HG03442 (cell line): ENCODE measurements around the gene CDK5.
"Not testable (repeated sequence)": the region's sequence is repeated elsewhere in the genome, so short reads cannot be mapped to it uniquely, and the experiment has no call there.

Source experiments
- ATAC-seq: cut with Tn5 transposase; IDR thresholded peaks from one replicate; pipeline ENCODE4 v1.9.1; 2021; ENCODE audit warnings: mild to moderate bottlenecking, moderate library complexity; ENCODE audit not compliant: unreplicated experiment

CDK5 gene

DNA sequence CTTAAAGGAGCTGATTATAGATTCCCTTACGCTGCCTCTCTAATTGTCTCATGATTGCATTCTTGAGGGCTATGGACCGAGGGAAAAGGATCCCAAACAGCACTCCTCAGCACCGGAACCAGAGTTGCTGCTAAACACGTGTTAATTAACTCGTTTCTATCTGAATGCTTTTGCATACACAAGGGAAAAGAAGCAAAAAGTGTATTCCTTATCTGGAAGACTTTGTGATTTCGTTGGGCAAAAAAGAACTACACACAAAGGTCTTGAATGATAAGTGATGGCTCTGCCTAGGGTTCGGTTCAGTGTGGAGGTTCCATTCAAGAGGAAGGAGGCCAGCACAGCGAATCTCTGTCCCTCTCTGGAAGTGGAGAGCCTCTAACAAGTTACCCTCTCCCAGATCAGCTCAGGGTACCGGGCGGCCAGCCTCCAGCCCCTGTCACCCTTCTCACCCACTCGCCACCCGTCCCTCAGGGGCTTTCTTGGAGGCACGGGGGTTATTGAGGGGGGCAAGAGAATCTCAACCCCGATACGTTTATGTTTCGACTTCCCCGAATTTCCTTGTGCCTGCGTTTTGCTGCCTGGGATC, 1.2 kb upstream of the CDK5 start:
- ATAC-seq = no peak

DNA sequence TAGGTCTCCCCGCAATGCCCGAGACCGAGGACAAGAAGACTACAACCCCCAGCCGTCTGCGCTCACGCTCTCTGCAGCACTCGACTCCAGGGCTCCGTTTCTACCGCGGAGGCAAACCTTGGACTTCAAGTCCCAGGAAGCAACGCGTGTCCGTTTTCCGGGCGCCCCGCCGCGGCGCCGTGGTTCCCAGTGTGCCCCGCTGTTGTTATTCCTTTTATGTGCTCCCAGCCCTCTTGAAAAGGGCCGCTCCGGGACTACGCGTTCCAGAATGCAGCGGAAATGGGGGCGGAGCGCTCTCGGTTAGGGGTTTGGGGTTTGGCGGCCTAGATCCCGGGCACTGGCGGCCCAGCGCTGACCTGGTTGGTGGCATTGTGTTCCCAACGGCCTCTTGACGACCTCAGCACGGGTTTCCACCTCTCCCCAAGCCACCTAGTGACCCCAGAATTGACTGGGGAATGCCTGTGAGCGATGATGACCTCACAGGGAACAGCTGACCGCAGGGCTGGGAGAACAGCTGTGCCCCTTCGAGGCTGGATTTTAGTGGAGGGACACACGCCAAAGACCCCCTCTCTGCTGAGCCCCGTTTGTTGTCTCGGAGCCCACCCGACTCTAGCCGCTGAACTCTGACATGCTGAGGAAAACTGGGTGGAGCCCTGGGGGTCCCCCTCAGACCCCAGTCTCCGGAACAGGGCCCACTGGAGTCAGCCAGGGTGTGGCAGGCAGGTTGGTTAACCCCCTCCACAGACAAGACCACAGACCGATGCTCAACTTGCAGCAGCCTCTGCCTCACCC, 488 bp upstream of the CDK5 start:
- peak; percentile 88 for ATAC-seq

DNA sequence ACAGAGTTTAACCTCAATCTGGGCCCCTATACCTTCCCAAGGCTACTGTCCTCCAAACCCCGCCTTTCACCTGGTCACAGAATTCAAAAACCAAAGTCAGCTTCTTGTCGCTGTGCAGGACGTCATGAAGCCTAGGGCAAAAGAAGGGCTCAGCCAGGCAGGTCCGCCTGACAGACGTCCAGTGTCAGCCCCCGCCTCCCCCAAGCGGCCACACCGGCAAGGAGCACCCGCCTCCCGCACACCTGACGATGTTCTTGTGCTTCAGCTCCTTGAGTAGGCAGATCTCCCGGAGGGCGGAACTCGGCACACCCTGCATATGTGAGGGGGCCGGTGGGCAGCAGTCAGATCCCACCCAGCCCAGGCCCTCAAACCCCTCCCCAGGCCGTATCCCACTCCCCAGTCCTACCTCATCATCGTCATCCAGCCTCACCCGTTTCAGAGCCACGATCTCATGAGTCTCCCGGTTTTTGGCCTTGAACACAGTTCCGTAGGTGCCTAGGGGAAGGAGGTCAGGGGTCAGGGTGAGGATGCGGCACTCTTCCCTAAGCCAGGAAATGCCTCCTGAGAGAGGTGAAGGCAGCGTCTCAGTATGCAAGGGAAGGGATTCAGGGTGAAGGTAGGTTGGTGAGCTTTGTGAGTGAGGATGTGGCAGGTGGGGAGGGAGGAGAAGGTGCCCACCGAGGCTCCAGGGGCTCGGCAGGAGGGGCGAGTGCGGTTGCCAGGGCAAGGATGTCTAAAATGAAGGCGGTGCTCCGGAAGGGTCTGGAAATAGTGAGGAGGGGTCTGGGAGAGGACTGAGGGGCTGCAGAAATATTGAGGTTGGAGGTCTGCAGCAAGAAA, 811 bp downstream of the CDK5 start:
- no peak for ATAC-seq

DNA sequence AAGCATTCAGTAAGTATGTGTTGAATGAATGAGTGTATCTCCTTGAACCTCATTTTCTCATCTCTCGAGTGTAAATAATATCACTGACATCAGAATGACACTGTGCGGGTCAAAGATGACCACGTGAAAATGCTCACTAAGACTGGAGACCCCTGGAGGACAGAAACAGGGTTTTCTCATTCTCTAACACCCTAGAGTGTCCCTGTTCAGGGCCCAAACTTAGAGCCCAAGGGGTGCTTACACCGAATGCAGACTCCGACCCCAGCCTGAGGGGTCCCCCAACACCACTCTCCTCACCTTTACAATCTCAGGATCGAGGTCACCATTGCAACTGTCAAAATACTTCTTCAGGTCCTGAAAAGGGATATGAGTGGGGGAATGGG, 1.4 kb downstream of the CDK5 start:
- ATAC-seq = no peak

DNA sequence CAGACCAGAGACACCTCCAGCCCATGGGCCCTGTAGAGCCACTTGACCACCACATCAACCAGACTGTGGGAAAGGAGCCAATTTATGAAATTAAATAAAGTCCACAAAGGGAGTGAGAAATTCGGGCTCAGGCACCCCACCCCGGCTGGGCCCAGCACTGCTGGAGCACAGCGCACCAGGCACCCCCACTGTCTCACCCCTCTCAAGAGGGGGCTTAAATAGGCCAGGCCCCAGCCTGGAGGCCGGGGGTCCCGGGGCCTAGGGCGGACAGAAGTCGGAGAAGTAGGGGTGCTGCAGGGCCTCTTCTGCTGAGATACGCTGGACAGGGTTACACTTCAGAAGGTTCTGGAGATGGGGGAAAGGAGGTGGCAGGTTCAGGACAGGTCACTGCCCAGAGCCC, 3.9 kb downstream of the CDK5 start:
- ATAC-seq = no peak

DNA sequence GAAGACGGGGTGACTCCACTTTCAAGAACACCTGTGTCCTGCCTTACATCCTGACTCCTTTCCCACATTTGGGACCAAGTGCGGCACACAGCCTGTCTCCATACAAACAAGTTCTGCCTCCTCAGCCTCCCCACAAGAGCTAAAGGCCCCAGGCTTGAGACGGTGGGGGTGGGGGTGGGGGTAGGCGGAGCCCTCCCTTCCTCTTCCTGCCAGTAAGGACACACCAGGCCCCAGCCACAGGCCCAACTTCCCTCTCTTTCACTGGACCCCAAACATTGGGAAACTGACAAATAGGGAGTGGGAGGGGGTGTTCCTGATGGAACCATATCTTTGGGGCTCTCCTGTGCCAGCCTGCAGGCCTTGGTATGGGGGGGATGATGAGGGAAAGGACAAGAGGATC, 4.6 kb downstream of the CDK5 start:
- ATAC-seq = no peak

DNA sequence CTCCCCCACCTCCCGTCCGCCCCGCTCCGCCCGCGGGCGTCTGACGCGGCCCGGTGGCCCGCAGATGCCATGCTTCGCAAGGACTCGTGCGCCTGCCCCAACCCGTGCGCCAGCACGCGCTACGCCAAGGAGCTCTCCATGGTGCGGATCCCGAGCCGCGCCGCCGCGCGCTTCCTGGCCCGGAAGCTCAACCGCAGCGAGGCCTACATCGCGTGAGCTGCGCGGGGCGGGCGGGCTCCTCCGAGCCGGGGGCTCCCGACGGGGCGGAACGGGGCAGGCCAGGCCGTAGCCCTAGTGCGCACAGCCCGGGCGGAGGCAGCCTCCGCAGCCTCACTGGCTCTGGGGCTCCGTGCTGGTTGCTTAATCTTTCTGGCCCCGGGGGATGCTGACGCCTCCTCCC, 6.6 kb downstream of the CDK5 start:
- ATAC-seq = no peak

DNA sequence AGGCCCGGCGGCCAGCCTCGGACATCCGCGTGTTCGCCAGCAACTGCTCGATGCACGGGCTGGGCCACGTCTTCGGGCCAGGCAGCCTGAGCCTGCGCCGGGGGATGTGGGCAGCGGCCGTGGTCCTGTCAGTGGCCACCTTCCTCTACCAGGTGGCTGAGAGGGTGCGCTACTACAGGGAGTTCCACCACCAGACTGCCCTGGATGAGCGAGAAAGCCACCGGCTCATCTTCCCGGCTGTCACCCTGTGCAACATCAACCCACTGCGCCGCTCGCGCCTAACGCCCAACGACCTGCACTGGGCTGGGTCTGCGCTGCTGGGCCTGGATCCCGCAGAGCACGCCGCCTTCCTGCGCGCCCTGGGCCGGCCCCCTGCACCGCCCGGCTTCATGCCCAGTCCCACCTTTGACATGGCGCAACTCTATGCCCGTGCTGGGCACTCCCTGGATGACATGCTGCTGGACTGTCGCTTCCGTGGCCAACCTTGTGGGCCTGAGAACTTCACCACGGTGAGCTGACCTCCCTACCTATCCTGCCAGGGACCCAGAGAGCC, 8.7 kb downstream of the CDK5 start:
- no peak for ATAC-seq

DNA sequence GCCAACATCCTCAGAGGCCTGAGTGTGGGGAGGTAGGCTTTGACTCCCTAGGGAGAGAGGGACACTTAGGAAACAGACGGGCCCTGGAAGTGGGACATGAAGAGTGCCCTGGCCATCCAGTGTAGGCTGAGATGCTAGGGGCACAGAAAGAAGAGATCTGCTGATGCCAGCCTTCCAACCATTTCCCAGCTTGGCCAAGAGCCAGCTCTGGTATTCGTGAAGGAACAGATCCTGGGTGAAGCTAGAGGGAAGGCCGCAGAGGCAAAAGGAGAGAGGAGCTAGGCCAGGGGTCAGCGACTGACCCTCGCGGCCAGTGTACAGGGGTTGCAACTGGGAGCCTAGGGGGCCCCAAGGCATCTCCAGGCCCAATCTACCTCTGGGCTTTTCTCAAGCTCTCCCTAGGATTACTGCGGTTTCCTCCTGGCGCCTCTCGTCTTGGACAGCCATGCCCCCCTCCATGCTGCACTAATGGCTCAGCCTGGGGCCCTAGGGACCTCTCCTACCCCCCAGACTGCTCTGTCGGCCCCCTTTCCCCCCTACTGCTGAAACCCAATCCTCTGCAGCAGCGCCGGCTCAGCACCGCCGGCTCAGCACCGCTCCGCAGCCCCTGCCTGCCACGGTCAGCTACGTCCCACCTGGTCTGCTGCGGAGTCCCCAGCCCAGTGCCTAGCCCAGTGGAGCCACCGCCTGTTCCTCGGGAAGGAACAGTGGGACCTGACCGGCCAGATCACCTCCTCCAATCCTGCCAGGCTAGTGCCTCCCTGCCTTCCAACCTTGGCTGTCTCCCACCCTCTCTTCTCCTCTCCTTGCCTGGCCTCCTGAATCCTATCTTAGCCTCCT, 9.5 kb downstream of the CDK5 start, which contains the start of gene ASIC3:
TSS of gene ASIC3 (plus strand) at position 556 of the 840 bp plus-strand sequence. CDS start 355 bp downstream, outside the sequence.
- ATAC-seq = no peak

DNA sequence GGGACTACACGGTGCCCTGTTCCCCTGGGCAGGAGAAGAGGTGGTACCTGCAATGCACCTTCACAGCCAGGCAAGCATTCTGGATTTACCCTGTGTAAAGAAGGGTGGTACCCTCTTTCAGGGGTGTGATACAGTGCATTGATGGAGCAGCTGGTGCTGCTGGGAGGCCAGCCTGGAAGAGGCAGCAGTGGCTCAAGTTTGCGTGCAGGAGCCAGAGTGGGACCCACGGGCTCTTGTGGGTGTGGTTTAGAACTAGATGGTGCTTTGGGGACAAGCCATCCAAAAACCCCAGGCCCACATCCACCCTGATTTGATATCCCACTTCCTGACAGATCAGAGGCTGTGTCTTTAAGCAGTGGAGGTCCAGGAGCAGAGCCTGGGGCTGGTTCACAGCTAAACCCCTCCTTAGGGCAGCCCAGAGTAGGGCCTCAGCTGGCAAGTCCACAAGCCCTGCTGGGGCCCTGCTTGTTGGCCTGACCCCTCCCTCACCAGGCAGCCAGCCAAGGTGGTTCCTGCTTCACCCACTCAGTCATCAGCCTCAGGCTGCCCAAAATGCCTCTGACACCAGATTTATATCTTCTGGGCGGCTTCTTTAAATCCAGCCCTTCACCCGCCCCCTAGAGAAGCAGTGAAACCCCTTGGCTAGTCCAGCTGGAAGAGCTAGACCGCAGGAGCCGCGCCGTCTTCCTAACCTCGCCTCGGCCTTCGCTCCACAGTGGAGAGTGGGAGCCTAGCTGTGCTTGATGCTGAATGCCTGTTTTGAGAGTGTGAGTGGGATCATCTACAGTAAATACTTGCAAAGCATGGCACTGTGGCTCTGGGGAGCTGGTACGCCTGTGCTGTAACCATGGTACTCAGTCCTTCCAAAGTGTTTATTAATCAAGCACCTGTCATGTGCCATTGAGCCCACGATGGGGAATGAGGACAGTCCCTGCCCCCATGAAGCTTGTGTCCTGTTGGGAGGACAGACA, 10.8 kb downstream of the CDK5 start:
- ATAC-seq = no peak

DNA sequence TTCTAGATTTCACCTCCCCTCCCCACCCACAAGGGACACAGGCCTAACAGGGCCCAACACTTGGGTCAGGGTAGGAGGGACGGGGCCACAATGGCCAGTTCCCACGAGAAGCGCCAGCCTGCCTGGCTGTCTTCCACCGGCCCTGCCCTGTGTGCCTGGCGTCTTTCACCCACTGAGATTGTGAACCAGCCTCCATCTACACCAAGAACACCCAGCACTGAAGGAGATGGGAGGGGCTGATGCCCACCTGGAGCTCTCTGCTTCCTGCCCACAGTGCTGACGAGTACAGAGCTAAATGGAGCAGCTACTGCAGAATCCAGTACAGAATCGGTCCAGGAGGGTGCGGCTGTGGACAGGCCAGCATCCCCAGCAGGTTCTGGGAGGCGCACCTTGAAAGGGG, 11.7 kb downstream of the CDK5 start:
- ATAC-seq = no peak

DNA sequence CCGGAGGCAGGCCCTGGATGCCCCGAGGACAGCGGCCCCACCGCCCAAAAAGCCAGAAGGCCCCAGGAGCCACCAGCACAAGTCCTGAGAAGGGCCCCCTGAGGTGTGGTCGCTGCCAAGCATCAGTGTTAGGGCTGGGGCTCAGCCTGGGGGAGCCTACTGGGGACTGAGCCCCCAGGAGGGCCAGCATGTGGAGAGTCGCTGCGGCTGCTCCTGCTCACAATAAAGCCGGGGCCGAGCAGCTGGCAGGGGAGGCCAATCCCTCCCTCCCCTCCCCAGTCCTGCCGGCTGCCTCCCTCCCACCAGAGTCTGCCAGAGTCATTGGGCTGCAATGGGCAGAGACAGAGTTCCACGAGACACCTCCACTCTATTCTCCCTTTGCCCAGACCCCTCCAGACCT, 12.4 kb downstream of the CDK5 start:
- no peak for ATAC-seq

DNA sequence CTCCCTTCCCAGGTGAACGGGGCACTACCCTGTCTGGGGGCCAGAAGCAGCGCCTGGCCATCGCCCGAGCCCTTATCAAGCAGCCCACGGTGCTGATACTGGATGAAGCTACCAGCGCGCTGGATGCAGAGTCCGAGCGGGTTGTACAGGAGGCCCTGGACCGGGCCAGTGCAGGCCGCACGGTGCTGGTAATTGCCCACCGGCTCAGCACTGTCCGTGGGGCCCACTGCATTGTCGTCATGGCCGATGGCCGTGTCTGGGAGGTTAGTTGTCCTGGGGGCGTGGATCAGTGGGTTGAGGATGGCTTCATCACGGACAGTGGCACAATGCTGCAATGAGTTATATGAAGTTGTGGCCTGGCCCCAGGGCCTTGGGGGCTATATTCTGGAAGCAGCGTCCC, 13.7 kb downstream of the CDK5 start:
- ATAC-seq = no peak

DNA sequence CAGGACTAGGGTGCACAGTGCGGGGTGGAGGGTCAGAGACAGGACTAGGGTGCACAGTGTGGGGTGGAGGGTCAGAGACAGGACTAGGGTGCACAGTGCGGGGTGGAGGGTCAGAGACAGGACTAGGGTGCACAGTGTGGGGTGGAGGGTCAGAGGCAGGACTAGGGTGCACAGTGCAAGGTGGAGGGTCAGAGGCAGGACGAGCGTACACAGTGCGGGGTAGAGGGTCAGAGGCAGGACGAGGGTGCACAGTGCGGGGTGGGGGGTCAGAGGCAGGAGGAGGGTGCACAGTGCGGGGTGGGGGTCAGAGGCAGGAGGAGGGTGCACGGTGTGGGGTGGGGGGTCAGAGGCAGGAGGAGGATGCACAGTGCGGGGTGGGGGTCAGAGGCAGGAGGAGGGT, 14.2 kb downstream of the CDK5 start:
- ATAC-seq = not testable (repeated sequence)

DNA sequence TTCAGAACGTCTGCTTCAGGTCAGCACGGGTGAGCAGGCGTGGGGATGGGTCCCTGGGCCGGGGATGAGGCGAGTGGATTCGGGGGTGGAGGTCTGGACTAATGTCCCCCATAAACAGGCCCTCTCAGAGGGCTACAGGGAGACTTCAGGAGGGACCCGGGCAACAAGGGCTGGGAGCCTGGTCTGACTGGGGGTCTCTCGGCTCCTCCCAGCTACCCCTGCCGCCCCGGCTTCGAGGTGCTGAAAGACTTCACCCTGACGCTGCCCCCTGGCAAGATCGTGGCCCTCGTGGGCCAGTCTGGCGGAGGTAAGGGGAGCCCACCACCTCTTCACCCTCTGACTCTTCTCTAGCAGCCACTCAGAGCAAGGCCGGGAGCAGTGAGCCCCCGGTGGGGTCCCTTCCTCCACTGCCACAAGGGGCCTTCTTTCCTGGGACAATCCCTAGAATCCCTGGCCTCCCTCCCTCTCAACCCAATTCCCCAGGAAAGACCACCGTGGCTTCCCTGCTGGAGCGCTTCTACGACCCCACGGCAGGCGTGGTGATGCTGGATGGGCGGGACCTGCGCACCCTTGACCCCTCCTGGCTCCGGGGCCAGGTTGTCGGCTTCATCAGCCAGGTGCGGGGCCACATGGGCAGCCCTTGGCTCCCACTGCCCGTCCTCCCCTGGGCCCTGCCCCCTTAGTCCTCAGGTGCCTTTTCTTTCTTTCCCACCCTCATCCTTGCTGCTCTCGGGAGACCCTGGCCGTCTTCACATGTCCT, 16.9 kb downstream of the CDK5 start:
- ATAC-seq = no peak

DNA sequence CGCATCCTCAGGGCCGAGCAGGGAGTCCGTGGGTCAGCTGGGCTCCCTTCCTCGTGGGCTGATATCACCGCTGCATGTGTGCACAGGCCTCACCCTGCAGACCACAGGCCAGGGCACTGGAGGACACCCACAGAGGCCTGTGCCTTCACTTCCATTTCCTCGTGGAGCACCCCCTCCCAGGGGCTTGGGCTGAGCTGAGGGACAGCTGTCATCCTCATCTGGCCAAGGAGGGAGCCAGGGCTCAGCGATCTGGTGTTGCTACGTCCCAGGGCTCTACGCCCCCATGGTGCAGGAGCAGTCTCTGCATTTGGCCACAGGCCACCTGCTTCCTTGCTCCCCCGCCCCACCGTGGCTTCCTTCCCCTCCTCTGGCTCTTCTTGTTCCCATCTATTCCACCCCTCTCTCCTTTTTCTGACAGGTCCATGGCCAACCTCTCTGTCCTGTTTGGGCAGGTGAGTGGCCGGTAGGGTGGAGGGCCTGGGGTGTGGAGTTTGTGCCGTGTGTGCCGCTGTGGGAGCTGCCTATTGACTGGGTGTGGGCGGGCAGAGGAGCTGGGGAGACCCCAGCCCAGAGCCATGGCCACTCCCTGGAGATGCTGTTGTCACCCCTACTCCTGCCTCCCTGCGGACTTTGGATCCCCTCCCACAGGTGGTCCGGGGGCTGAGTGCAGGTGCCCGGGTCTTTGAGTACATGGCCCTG, 17.7 kb downstream of the CDK5 start:
- ATAC-seq = no peak

DNA sequence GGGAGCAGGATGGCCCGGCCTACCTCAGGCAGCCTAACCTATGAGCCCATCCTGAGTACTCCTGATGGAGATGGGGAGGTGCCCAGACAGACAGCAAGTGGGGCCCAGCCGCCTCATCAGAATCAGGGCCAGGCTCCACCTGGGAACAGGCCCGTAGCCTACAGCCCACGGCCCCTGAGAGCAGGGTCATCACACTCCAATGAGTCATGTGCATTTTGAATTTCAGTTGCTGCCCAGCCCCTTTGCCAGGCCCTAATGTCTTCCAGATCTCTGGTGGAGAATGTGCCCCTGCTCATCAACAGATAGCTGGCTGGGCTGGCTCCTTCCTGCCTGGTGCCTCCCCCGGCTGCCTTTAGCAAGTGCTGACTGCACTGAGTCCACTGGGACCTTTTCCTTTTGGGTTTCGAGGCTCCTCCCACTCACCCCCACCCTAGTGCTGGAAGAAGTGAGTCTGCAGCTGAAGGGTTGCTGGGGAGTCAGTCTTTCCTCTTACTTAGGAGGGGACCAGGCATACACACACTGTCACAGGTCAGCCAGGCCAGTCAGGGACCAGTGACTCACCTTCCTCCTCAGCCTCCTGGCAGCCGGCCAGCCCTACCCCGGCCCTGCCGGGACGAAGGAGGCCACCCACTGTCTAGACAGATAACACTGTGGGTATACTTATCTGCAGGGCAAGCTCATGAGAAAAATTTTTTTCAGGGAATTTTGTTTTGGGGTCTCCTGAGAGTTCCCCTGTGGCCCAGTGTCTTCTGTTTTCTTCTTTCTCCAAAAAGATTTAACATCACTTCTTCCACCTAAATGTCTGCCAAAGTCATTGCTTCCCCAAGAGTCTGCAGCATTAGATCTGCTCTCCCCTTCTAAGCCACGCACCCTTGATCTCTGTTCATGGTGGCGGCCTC, 18.5 kb downstream of the CDK5 start:
- peak; percentile 56 for ATAC-seq
